PC-3 (cell line): ENCODE measurements around the gene NIT1. TPM values are rescaled to one million over a fixed set of nuclear protein-coding genes. Genes with fewer than 3 reads are reported as not detected.

Experiments
- ATAC-seq: fragments of 200-7000 bp; cut with Tn5 transposase; 2 replicates; pipeline ENCODE4 v1.9.1; 2020; ENCODE audit warnings: mild to moderate bottlenecking, moderate library complexity
- BruUV-seq: library from RNA; stranded (reverse); fragments of 400-500 nt; replicated peaks from 2 replicates; lab custom pipeline; 2021; lab: Mats Ljungman, UMichigan
- CTCF ChIA-PET: fragments of 300-600 bp; sonication (Branson Sonifier 250); formaldehyde crosslinking; loops from one replicate; lab custom pipeline; 2022; ENCODE audit warnings: antibody characterized with exemption; lab: Charles Lee
- POLR2A ChIA-PET: fragments of 300-600 bp; sonication (Branson Sonifier 250); formaldehyde crosslinking; loops from one replicate; lab custom pipeline; 2022; ENCODE audit warnings: antibody characterized with exemption; ENCODE audit not compliant: unreplicated experiment; lab: Charles Lee
- DNase-seq: peaks from one replicate; pipeline ENCODE4 v3.0.0-alpha.2; 2015
- H2AFZ ChIP-seq: fragments of 300-600 bp; sonication (generic); 2 replicates; pipeline ENCODE4 v1.6.0; 2016; ENCODE audit warnings: antibody characterized with exemption, low read length
- H3F3A ChIP-seq: fragments of 300-600 bp; sonication (generic); one replicate; pipeline ENCODE4 v1.6.0; 2017; ENCODE audit warnings: antibody characterized with exemption, low read length, control low read depth, mild to moderate bottlenecking; ENCODE audit not compliant: unreplicated experiment
- H3K27ac ChIP-seq: fragments of 300-600 bp; sonication (generic); 2 replicates; pipeline ENCODE4 v1.5.1; 2016; ENCODE audit warnings: mild to moderate bottlenecking, low read length
- H3K27me3 ChIP-seq: fragments of 300-600 bp; sonication (generic); 2 replicates; pipeline ENCODE4 v1.6.1; 2016; ENCODE audit warnings: low read length, mixed read lengths
- H3K36me3 ChIP-seq: fragments of 300-600 bp; sonication (generic); 2 replicates; pipeline ENCODE4 v1.6.1; 2016; ENCODE audit warnings: low read depth, mixed run types, low read length, mixed read lengths
- H3K4me1 ChIP-seq: fragments of 300-600 bp; sonication (generic); 2 replicates; pipeline ENCODE4 v1.5.1; 2016; ENCODE audit warnings: low read length; ENCODE audit not compliant: insufficient read depth
- H3K4me2 ChIP-seq: fragments of 300-600 bp; sonication (generic); 2 replicates; pipeline ENCODE4 v1.6.0; 2016; ENCODE audit warnings: low read length
- H3K4me3 ChIP-seq: fragments of 300-600 bp; sonication (generic); 2 replicates; pipeline ENCODE4 v1.5.1; 2016; ENCODE audit warnings: mild to moderate bottlenecking, low read length, mixed read lengths
- H3K79me2 ChIP-seq: fragments of 300-600 bp; sonication (generic); 2 replicates; pipeline ENCODE4 v1.6.1; 2017; ENCODE audit warnings: low read length, mixed read lengths
- H3K9ac ChIP-seq: fragments of 300-600 bp; sonication (generic); 2 replicates; pipeline ENCODE4 v1.6.0; 2016; ENCODE audit warnings: mild to moderate bottlenecking, low read length
- H3K9me2 ChIP-seq: fragments of 300-600 bp; sonication (generic); replicated peaks from 2 replicates; pipeline ENCODE4 v1.6.1; 2016; ENCODE audit warnings: mixed run types, low read length, mixed read lengths
- H3K9me3 ChIP-seq: fragments of 300-600 bp; sonication (generic); 2 replicates; pipeline ENCODE4 v1.6.1; 2016; ENCODE audit warnings: low read length, mixed read lengths
- H4K20me1 ChIP-seq: fragments of 300-600 bp; sonication (generic); 2 replicates; pipeline ENCODE4 v1.6.1; 2016; ENCODE audit warnings: low read length, mixed read lengths
- CTCF ChIP-seq: fragments of 300-600 bp; sonication (generic); conservative IDR thresholded peaks from 2 replicates; pipeline ENCODE4 v1.5.1; 2017; ENCODE audit warnings: antibody characterized with exemption, low read depth, mild to moderate bottlenecking, low read length
- EZH2 ChIP-seq: fragments of 300-600 bp; sonication (generic); IDR thresholded peaks from one replicate; pipeline ENCODE4 v1.6.1; 2017; ENCODE audit warnings: antibody characterized with exemption, mild to moderate bottlenecking, low read length; ENCODE audit not compliant: unreplicated experiment
- EZH2phosphoT487 ChIP-seq: fragments of 300-600 bp; sonication (generic); IDR thresholded peaks from 2 replicates; pipeline ENCODE4 v1.6.1; 2018; ENCODE audit warnings: mild to moderate bottlenecking, antibody characterized with exemption, low read length, borderline replicate concordance
- intact Hi-C: fragments of 100-400 bp; cut with micrococcal nuclease; formaldehyde crosslinking; loops from 2 replicates; pipeline ENCODE4 v1.9.0; 2023
- total RNA-seq: library from RNA; depleted of rRNA; stranded (reverse); fragments of >200 nt; gene quantifications from 2 replicates; pipeline ENCODE4 v1.2.3, GENCODE V29; 2014

Gene NIT1
- total RNA-seq, 1 experiment from 2014 or later: 18.1 TPM

- Histone ChIP-seq H3K4me2 (peak overlapping the region; percentile 74), H3K79me2 (0 out of 2 replicates have a peak, but pooled peaks cover 10% of the 10 kb centered on the region), H3K9me3 (no peaks in the 10 kb centered on the region), H3K9me2 (no peaks in the 10 kb centered on the region), H3F3A (no peaks in the 10 kb centered on the region), H3K27ac (peak overlapping the region; percentile 77), H3K36me3 (no peaks in the 10 kb centered on the region), H3K27me3 (no peaks in the 10 kb centered on the region), H3K9ac (peak overlapping the region; percentile 34; the same call in 1 of the 2 replicates), H3K4me1 (peaks cover 61% of the 10 kb centered on the region), H2AFZ (no peak overlapping the region), H4K20me1 (no peaks in the 10 kb centered on the region), H3K4me3 (no peak overlapping the region; the same call in 1 of the 2 replicates)
- ChIA-PET CTCF (no interaction called here), POLR2A (no interaction called here)
- DNase-seq (peak; percentile 44), ATAC-seq (no peak)
- no TSS peak for BruUV-seq
- intact Hi-C loops: no loop called here
- TF ChIP-seq EZH2phosphoT487: no peak
- TF ChIP-seq CTCF: no peak
- TF ChIP-seq EZH2: no peak
Measured at GRCh38 chr1:161082483-161082882, 35.4 kb upstream of the NIT1 start.

GRCh38 chr1:161082996-161083747 is 34.7 kb upstream of the NIT1 start:
- H3K27me3 ChIP-seq: no peaks in the 10 kb centered on the region
- peak overlapping the region; percentile 74 for H3K4me2 ChIP-seq
- intact Hi-C loops: no loop called here
- POLR2A ChIA-PET: interaction anchor here (0.6 kb wide), 1 partner anchor 83 kb away, joined by 4 read pairs; the partner anchor contains the start of gene PPOX
- H3F3A ChIP-seq: no peaks in the 10 kb centered on the region
- no peaks in the 10 kb centered on the region for H3K9me3 ChIP-seq
- H3K9ac ChIP-seq: peak overlapping the region; percentile 34
- peaks cover 68% of the 10 kb centered on the region for H3K4me1 ChIP-seq
- H3K9me2 ChIP-seq: no peaks in the 10 kb centered on the region
- TF ChIP-seq EZH2phosphoT487 (no peak), CTCF (no peak), EZH2 (no peak)
- CTCF ChIA-PET: interaction anchor here (0.6 kb wide), 1 partner anchor 299 kb away, joined by 5 read pairs; no protein-coding TSS in a partner anchor
- peak overlapping the region; percentile 29; the same call in 1 of the 2 replicates for H3K4me3 ChIP-seq
- no peaks in the 10 kb centered on the region for H3K36me3 ChIP-seq
- ATAC-seq: peak; percentile 91
- peak; percentile 99 for DNase-seq
- peak overlapping the region; percentile 77 for H3K27ac ChIP-seq
- H2AFZ ChIP-seq: peak overlapping the region; percentile 14; the same call in 1 of the 2 replicates
- no peaks in the 10 kb centered on the region for H4K20me1 ChIP-seq
- peaks cover 17% of the 10 kb centered on the region for H3K79me2 ChIP-seq
- no TSS peak for BruUV-seq
